Esophagus squamous epithelium (tissue), 4 donors: Measurements from ENCODE around the gene HADHA.

Experiments
- POLR2A ChIP-seq, 4 donors: fragments of 450-650 bp; IDR thresholded peaks; one replicate each; pipeline ENCODE4 v1.6.1; 2017; ENCODE audit warnings: antibody characterized with exemption in 4 of 4, mild to moderate bottlenecking in 4 of 4, moderate library complexity in 3 of 4
- TF ChIP-seq, protein P1 (sequence below), 6 experiments: fragments of 450-650 bp in 4 of 6; fragments of 200-600 bp in 2 of 6; sonication (generic) in 2 of 6; IDR thresholded peaks; one replicate each; pipeline ENCODE4 v1.5.1; 2016 to 2019; ENCODE audit warnings: antibody characterized with exemption in 6 of 6, mild to moderate bottlenecking in 4 of 6, moderate library complexity in 4 of 6

DNA sequence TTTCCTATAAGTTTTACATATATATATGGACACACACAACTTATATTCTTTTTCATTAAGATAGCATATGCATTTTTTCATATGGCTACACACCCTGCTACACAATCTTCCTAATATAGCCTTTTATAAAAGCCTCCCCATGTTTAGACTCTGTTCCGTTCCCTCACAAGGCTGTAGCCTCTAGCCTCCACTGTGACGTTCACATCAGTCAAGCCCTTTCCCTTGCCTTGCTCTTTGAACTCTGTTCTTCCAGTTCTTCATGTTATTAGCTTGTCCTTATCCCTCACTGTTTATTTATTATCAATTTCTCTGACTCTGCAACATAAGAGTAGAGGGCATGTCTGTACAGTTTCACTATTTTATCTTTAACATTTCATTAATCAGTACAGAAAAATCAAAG lies 39.2 kb upstream of the HADHA start:
- TF ChIP-seq, protein P1, sequence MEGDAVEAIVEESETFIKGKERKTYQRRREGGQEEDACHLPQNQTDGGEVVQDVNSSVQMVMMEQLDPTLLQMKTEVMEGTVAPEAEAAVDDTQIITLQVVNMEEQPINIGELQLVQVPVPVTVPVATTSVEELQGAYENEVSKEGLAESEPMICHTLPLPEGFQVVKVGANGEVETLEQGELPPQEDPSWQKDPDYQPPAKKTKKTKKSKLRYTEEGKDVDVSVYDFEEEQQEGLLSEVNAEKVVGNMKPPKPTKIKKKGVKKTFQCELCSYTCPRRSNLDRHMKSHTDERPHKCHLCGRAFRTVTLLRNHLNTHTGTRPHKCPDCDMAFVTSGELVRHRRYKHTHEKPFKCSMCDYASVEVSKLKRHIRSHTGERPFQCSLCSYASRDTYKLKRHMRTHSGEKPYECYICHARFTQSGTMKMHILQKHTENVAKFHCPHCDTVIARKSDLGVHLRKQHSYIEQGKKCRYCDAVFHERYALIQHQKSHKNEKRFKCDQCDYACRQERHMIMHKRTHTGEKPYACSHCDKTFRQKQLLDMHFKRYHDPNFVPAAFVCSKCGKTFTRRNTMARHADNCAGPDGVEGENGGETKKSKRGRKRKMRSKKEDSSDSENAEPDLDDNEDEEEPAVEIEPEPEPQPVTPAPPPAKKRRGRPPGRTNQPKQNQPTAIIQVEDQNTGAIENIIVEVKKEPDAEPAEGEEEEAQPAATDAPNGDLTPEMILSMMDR (IDR thresholded peaks at IDR 0.05): no peak
- no peak for TF ChIP-seq POLR2A (IDR thresholded peaks at IDR 0.05)
